Smooth muscle cell (in vitro differentiated cells): ENCODE data around the gene PADI1. TPM values are rescaled to one million over a fixed set of nuclear protein-coding genes. Genes with fewer than 3 reads are reported as not detected.

ENCODE experiments used
- DNase-seq: peaks from one replicate; lab custom pipeline; 2025; ENCODE audit not compliant: unreplicated experiment; lab: John Stamatoyannopoulos, UW
- H2AFZ ChIP-seq: fragments of 200-600 bp; sonication (generic); 2 replicates; pipeline ENCODE4 v1.6.0; 2016; ENCODE audit warnings: antibody characterized with exemption, low read depth, mild to moderate bottlenecking
- H3F3A ChIP-seq: fragments of 200-600 bp; sonication (generic); 2 replicates; pipeline ENCODE4 v1.6.0; 2017; ENCODE audit warnings: antibody characterized with exemption, low read depth
- H3K27ac ChIP-seq: fragments of 200-600 bp; sonication (generic); 2 replicates; pipeline ENCODE4 v1.5.1; 2016; ENCODE audit warnings: low read depth, mild to moderate bottlenecking
- H3K27me3 ChIP-seq: fragments of 200-600 bp; sonication (generic); 2 replicates; pipeline ENCODE4 v1.6.1; 2016; ENCODE audit warnings: low read depth, mild to moderate bottlenecking
- H3K36me3 ChIP-seq: fragments of 200-600 bp; sonication (generic); 2 replicates; pipeline ENCODE4 v1.5.1; 2016; ENCODE audit warnings: low read depth
- H3K4me1 ChIP-seq: fragments of 200-600 bp; sonication (generic); 2 replicates; pipeline ENCODE4 v1.5.1; 2016; ENCODE audit warnings: low read depth
- H3K4me2 ChIP-seq: fragments of 200-600 bp; sonication (generic); 2 replicates; pipeline ENCODE4 v1.6.0; 2016; ENCODE audit warnings: mild to moderate bottlenecking
- H3K4me3 ChIP-seq: fragments of 200-600 bp; sonication (generic); 2 replicates; pipeline ENCODE4 v1.5.1; 2016; ENCODE audit warnings: mild to moderate bottlenecking
- H3K79me2 ChIP-seq: fragments of 200-600 bp; sonication (generic); 2 replicates; pipeline ENCODE4 v1.6.0; 2016; ENCODE audit warnings: low read depth, mild to moderate bottlenecking
- H3K9ac ChIP-seq: fragments of 200-600 bp; sonication (generic); 2 replicates; pipeline ENCODE4 v1.6.0; 2016; ENCODE audit warnings: low read depth
- H3K9me3 ChIP-seq: fragments of 200-600 bp; sonication (generic); replicated peaks from 2 replicates; pipeline ENCODE4 v1.5.1; 2016; ENCODE audit warnings: low read depth
- H4K20me1 ChIP-seq: fragments of 200-600 bp; sonication (generic); 2 replicates; pipeline ENCODE4 v1.6.0; 2016; ENCODE audit warnings: low read depth
- WGBS: methylation state at CpG from one replicate; pipeline ENCODE4 v1.1.7; 2016; ENCODE audit warnings: low lambda C conversion rate; 5-methylcytosine and 5-hydroxymethylcytosine counted together
- polyA plus RNA-seq: library from polyadenylated mRNA; unstranded; fragments of >200 nt; fragmentation: Nextera tagmentation; extraction: Ambion mirVana; gene quantifications from 2 replicates; pipeline ENCODE4 v1.2.1, GENCODE V29; 2016
- total RNA-seq: library from RNA; depleted of rRNA; stranded (reverse); fragments of >200 nt; gene quantifications from 2 replicates; pipeline ENCODE4 v1.2.3, GENCODE V29; 2014
- TF ChIP-seq, protein P1 (sequence below): fragments of 200-600 bp; sonication (generic); IDR thresholded peaks from 2 replicates; pipeline ENCODE4 v1.5.1; 2017; ENCODE audit warnings: borderline replicate concordance, mild to moderate bottlenecking, antibody characterized with exemption; ENCODE audit not compliant: insufficient read depth, poor library complexity, severe bottlenecking

Gene PADI1
- total and polyA plus RNA-seq, 2 experiments from 2014 or later, result 1.7 TPM; not detected in 1

- Histone ChIP-seq H2AFZ (no peak overlapping the region), H3K27ac (no peak overlapping the region), H3K79me2 (no peaks in the 10 kb centered on the region), H3K27me3 (no peaks in the 10 kb centered on the region), H4K20me1 (no peaks in the 10 kb centered on the region), H3K9me3 (no peaks in the 10 kb centered on the region), H3K4me2 (no peak overlapping the region), H3K9ac (no peak overlapping the region), H3F3A (no peaks in the 10 kb centered on the region), H3K4me3 (no peak overlapping the region), H3K36me3 (no peaks in the 10 kb centered on the region), H3K4me1 (no peaks in the 10 kb centered on the region)
- no peak for DNase-seq
- 96% methylated on average over 8 of the region's 8 CpGs for WGBS
- TF ChIP-seq, protein P1, sequence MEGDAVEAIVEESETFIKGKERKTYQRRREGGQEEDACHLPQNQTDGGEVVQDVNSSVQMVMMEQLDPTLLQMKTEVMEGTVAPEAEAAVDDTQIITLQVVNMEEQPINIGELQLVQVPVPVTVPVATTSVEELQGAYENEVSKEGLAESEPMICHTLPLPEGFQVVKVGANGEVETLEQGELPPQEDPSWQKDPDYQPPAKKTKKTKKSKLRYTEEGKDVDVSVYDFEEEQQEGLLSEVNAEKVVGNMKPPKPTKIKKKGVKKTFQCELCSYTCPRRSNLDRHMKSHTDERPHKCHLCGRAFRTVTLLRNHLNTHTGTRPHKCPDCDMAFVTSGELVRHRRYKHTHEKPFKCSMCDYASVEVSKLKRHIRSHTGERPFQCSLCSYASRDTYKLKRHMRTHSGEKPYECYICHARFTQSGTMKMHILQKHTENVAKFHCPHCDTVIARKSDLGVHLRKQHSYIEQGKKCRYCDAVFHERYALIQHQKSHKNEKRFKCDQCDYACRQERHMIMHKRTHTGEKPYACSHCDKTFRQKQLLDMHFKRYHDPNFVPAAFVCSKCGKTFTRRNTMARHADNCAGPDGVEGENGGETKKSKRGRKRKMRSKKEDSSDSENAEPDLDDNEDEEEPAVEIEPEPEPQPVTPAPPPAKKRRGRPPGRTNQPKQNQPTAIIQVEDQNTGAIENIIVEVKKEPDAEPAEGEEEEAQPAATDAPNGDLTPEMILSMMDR, result no peak
These were observed 72.7 kb downstream of the PADI1 start for GRCh38 chr1:17277511-17278159.

- Histone ChIP-seq H3K4me2 (no peak overlapping the region), H3K9ac (no peak overlapping the region), H3K27me3 (peaks cover 4% of the 10 kb centered on the region), H4K20me1 (no peaks in the 10 kb centered on the region), H3K79me2 (no peaks in the 10 kb centered on the region), H3K27ac (no peak overlapping the region), H3K36me3 (no peaks in the 10 kb centered on the region), H3F3A (no peaks in the 10 kb centered on the region), H3K4me1 (no peaks in the 10 kb centered on the region), H3K9me3 (no peaks in the 10 kb centered on the region), H2AFZ (no peak overlapping the region), H3K4me3 (no peak overlapping the region)
- TF ChIP-seq, protein P1, result no peak
- WGBS, result 84% methylated on average over 14 of the region's 14 CpGs
- DNase-seq, result no peak
These were observed 74.3 kb downstream of the PADI1 start for GRCh38 chr1:17278996-17279830.

GRCh38 chr1:17280436-17280835 lies 75.5 kb downstream of the PADI1 start:
- Histone ChIP-seq H3K27ac (no peak overlapping the region), H3K27me3 (peaks cover 6% of the 10 kb centered on the region), H3K36me3 (no peaks in the 10 kb centered on the region), H3K4me3 (no peak overlapping the region), H3K9me3 (no peaks in the 10 kb centered on the region), H4K20me1 (no peaks in the 10 kb centered on the region), H3K4me1 (no peaks in the 10 kb centered on the region), H2AFZ (no peak overlapping the region), H3K79me2 (no peaks in the 10 kb centered on the region), H3K9ac (no peak overlapping the region), H3K4me2 (no peak overlapping the region), H3F3A (no peaks in the 10 kb centered on the region)
- TF ChIP-seq, protein P1, result no peak
- WGBS, result 93% methylated on average over 7 of the region's 7 CpGs
- DNase-seq, result no peak
